Endothelial cell of umbilical vein (primary cell): ENCODE measurements around the gene A3GALT2. TPM values are rescaled to one million over a fixed set of nuclear protein-coding genes. Genes with fewer than 3 reads are reported as not detected.

ENCODE experiments used
- BruUV-seq: library from RNA; stranded (reverse); fragments of 400-500 nt; replicated peaks from 2 replicates; lab custom pipeline; 2021; lab: Mats Ljungman, UMichigan
- CTCF ChIA-PET: fragments of 300-600, 350-600 bp; sonication (Branson Sonifier 250); formaldehyde crosslinking; loops from one replicate; lab custom pipeline; 2021; ENCODE audit warnings: antibody characterized with exemption, inconsistent platforms; lab: Charles Lee
- POLR2A ChIA-PET: fragments of 300-600, 350-600 bp; sonication (Branson Sonifier 250); formaldehyde crosslinking; loops from one replicate; lab custom pipeline; 2021; ENCODE audit warnings: antibody characterized with exemption, inconsistent platforms; lab: Charles Lee
- DNase-seq: peaks from one replicate; pipeline ENCODE4 v3.0.0-alpha.2; 2011; ENCODE audit warnings: low read depth, low spot score
- FAIRE-seq: peaks from 2 replicates; lab custom pipeline; 2011; peaks lifted over from hg19 to GRCh38; lab: Jason Lieb, UNC
- H2AFZ ChIP-seq: 2 replicates; pipeline ENCODE4 v1.6.0; 2012; ENCODE audit warnings: low read depth, low read length, control low read depth, inconsistent platforms
- H3K27ac ChIP-seq: 2 replicates; pipeline ENCODE4 v1.5.1; 2011; ENCODE audit warnings: low read depth, mild to moderate bottlenecking, control low read depth, low read length, moderate library complexity; ENCODE audit not compliant: insufficient read depth
- H3K27me3 ChIP-seq, 2 experiments: 2 replicates each; pipeline versions ENCODE4 v1.6.0 to v1.6.1; 2011; ENCODE audit warnings: low read length in 2 of 2, mixed read lengths in 1 of 2; ENCODE audit not compliant: control insufficient read depth in 2 of 2, insufficient read depth in 2 of 2
- H3K36me3 ChIP-seq, 2 experiments: 2 replicates in 1 of 2; 3 replicates in 1 of 2; pipeline ENCODE4 v1.5.1; 2011; ENCODE audit warnings: low read length in 2 of 2, mild to moderate bottlenecking in 1 of 2, moderate library complexity in 1 of 2; ENCODE audit not compliant: control insufficient read depth in 2 of 2, insufficient read depth in 2 of 2; ENCODE audit errors: extremely low read depth in 1 of 2
- H3K4me1 ChIP-seq: 3 replicates; pipeline ENCODE4 v1.5.1; 2011; ENCODE audit warnings: mild to moderate bottlenecking, low read length; ENCODE audit not compliant: control insufficient read depth, insufficient read depth; ENCODE audit errors: extremely low read depth
- H3K4me2 ChIP-seq: 2 replicates; pipeline ENCODE4 v1.6.1; 2011; ENCODE audit warnings: low read length, control low read depth, mixed read lengths; ENCODE audit not compliant: insufficient read depth
- H3K4me3 ChIP-seq, 3 experiments: fragments of 200-600 bp in 1 of 3; sonication (generic), shearing (Covaris generic) in 1 of 3; replicated peaks in 1 of 3; 2 replicates each; pipeline ENCODE4 v1.5.1; 2011 to 2016; ENCODE audit warnings: control low read depth in 3 of 3, low read length in 3 of 3, mild to moderate bottlenecking in 2 of 3, inconsistent platforms in 1 of 3, low read depth in 1 of 3, moderate library complexity in 1 of 3; ENCODE audit not compliant: insufficient read depth in 1 of 3
- H3K79me2 ChIP-seq: 2 replicates; pipeline ENCODE4 v1.6.0; 2012; ENCODE audit warnings: low read length, inconsistent platforms; ENCODE audit not compliant: control insufficient read depth, insufficient read depth
- H3K9ac ChIP-seq: replicated peaks from 2 replicates; pipeline ENCODE3; 2011; ENCODE audit warnings: low read length, control low read depth; ENCODE audit not compliant: insufficient read depth; ENCODE audit errors: extremely low read depth
- H3K9me1 ChIP-seq: replicated peaks from 3 replicates; pipeline ENCODE4 v1.6.0; 2011; ENCODE audit warnings: mild to moderate bottlenecking, low read length; ENCODE audit not compliant: control insufficient read depth, insufficient read depth; ENCODE audit errors: extremely low read depth
- H3K9me3 ChIP-seq: replicated peaks from 2 replicates; pipeline ENCODE4 v1.5.1; 2012; ENCODE audit warnings: low read length, inconsistent platforms; ENCODE audit not compliant: control insufficient read depth, insufficient read depth
- H4K20me1 ChIP-seq: replicated peaks from 2 replicates; pipeline ENCODE3; 2011; ENCODE audit warnings: mild to moderate bottlenecking, low read length; ENCODE audit not compliant: control insufficient read depth, insufficient read depth; ENCODE audit errors: extremely low read depth
- EZH2 ChIP-seq: IDR thresholded peaks from 2 replicates; pipeline ENCODE4 v1.6.1; 2012; ENCODE audit warnings: borderline replicate concordance, low read depth, mild to moderate bottlenecking, moderate library complexity, low read length, inconsistent platforms; ENCODE audit not compliant: severe bottlenecking
- FOS ChIP-seq: IDR thresholded peaks from 2 replicates; pipeline ENCODE4 v1.6.1; 2011; ENCODE audit warnings: mild to moderate bottlenecking, low read length, moderate library complexity, borderline replicate concordance; ENCODE audit not compliant: insufficient read depth
- GATA2 ChIP-seq: IDR thresholded peaks from 2 replicates; pipeline ENCODE4 v1.7.0; 2011; ENCODE audit warnings: low read depth, mild to moderate bottlenecking, moderate library complexity, mixed read lengths, low read length; ENCODE audit not compliant: insufficient read length, insufficient read depth
- JUN ChIP-seq: IDR thresholded peaks from 2 replicates; pipeline ENCODE4 v1.6.1; 2011; ENCODE audit warnings: borderline replicate concordance, low read depth; ENCODE audit not compliant: insufficient read length, insufficient read depth
- MYC ChIP-seq: IDR thresholded peaks from one replicate; pipeline ENCODE4 v1.6.1; 2011; ENCODE audit warnings: mild to moderate bottlenecking, low read depth, low read length
- POLR2A ChIP-seq: IDR thresholded peaks from 2 replicates; pipeline ENCODE4 v1.6.1; 2012; ENCODE audit warnings: low read depth, mild to moderate bottlenecking, control low read depth, low read length
- POLR2AphosphoS5 ChIP-seq: IDR thresholded peaks from 2 replicates; pipeline ENCODE4 v1.6.1; 2012; ENCODE audit warnings: low read depth, mild to moderate bottlenecking, control low read depth, low read length, moderate library complexity; ENCODE audit not compliant: insufficient read depth
- dilution Hi-C: fragments of 300-500 bp; cut with MboI; formaldehyde crosslinking; loops from one replicate; pipeline ENCODE4 v1.15.0; 2019; ENCODE audit warnings: low sequenced_read_pairs; ENCODE audit not compliant: extremely low pct_ligation_motif_present
- intact Hi-C: fragments of 100-400 bp; cut with micrococcal nuclease; formaldehyde crosslinking; loops from one replicate; pipeline ENCODE4 v1.10.0; 2022
- polyA plus RNA-seq, 4 experiments: library from polyadenylated mRNA; depleted of rRNA in 3 of 4; stranded (reverse) in 3 of 4; unstranded in 1 of 4; fragments of >200 nt; gene quantifications; 2 replicates each; pipeline versions ENCODE4 v1.2.1 to v1.2.3, GENCODE V29; 2011 to 2012; ENCODE audit warnings: missing spikeins in 1 of 4
- total RNA-seq: library from RNA; stranded (reverse); gene quantifications from 2 replicates; pipeline ENCODE4 v1.2.3, GENCODE V29; 2021
- TF ChIP-seq, protein P1 (sequence below), 2 donors: IDR thresholded peaks; 1 replicate in 1 of 2; 2 replicates in 1 of 2; pipeline ENCODE4 v1.5.1; 2011; ENCODE audit warnings: low read length in 2 of 2, mild to moderate bottlenecking in 2 of 2, moderate library complexity in 2 of 2, control low read depth in 1 of 2, inconsistent platforms in 1 of 2, low read depth in 1 of 2; ENCODE audit not compliant: insufficient read depth in 1 of 2; ENCODE audit errors: extremely low read depth in 1 of 2
- TF ChIP-seq, protein P2 (sequence below): IDR thresholded peaks from 2 replicates; pipeline ENCODE4 v1.6.1; 2011; ENCODE audit not compliant: insufficient read depth, insufficient read length

The A3GALT2 gene
- total and polyA plus RNA-seq, 2 donors (not counting 3 experiments of a cell fraction or from before 2014, with no cell fraction given) = not detected

DNA sequence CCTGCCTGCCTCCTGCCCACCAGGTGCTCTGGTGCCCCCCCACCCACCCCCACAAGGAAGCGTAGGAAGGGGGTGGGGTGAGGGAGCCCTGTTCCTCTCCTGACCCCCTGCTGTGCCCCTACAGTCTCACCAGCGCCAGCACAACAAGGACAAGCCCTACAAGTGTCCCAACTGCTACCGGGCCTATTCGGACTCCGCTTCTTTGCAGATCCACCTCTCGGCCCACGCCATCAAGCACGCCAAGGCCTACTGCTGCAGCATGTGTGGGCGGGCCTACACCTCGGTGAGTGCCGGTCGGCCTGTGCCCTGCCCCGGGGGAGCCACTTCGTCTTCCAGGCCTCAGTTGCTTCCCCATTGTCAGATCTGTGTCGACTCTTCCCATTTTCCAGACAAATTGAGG is 25.9 kb downstream of the A3GALT2 start:
- no peak overlapping the region for H3K4me2 ChIP-seq
- TF ChIP-seq POLR2AphosphoS5 = no peak
- TF ChIP-seq, protein P1, sequence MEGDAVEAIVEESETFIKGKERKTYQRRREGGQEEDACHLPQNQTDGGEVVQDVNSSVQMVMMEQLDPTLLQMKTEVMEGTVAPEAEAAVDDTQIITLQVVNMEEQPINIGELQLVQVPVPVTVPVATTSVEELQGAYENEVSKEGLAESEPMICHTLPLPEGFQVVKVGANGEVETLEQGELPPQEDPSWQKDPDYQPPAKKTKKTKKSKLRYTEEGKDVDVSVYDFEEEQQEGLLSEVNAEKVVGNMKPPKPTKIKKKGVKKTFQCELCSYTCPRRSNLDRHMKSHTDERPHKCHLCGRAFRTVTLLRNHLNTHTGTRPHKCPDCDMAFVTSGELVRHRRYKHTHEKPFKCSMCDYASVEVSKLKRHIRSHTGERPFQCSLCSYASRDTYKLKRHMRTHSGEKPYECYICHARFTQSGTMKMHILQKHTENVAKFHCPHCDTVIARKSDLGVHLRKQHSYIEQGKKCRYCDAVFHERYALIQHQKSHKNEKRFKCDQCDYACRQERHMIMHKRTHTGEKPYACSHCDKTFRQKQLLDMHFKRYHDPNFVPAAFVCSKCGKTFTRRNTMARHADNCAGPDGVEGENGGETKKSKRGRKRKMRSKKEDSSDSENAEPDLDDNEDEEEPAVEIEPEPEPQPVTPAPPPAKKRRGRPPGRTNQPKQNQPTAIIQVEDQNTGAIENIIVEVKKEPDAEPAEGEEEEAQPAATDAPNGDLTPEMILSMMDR (IDR thresholded peaks at IDR 0.05; ENCODE audit: extremely low read depth in 1 of 2, insufficient read depth in 1 of 2, low read depth in 1 of 2, low read length in 2 of 2) = no peak
- no peak for TF ChIP-seq POLR2A
- TF ChIP-seq, protein P2, sequence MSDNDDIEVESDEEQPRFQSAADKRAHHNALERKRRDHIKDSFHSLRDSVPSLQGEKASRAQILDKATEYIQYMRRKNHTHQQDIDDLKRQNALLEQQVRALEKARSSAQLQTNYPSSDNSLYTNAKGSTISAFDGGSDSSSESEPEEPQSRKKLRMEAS = no peak
- TF ChIP-seq MYC = no peak
- TF ChIP-seq JUN = no peak
- no peak for TF ChIP-seq FOS
- no peak for TF ChIP-seq GATA2
- TF ChIP-seq EZH2 = no peak

More for the DNA sequence above, 25.9 kb downstream of the A3GALT2 start:
- dilution Hi-C loops (no loop called here), intact Hi-C loops (loop anchor here (1.0 to 5.0 kb wide), 6 partner anchors 38 to 317 kb away; partner anchors contain the start of gene ZNF362)
- FAIRE-seq (no peak), DNase-seq (no peak)
- no peak overlapping the region for H3K9ac ChIP-seq
- no peaks in the 10 kb centered on the region for H3K27me3 ChIP-seq
- no peak overlapping the region for H3K27ac ChIP-seq
- ChIA-PET CTCF (interaction anchor here (0.7 to 5.8 kb wide), 54 partner anchors 9 to 1449 kb away, joined by 3 to 97 read pairs (median 5); partner anchors contain the start of genes A3GALT2, TRIM62 and ZSCAN20), POLR2A (interaction anchor here (1.0 to 1.6 kb wide), 2 partner anchors 52 to 161 kb away, joined by 3 to 8 read pairs; no protein-coding TSS in a partner anchor)
- no peak overlapping the region for H2AFZ ChIP-seq
- H3K36me3 ChIP-seq = peaks cover 3 to 20% of the 10 kb centered on the region in 2 experiments
- no peaks in the 10 kb centered on the region for H4K20me1 ChIP-seq
- H3K79me2 ChIP-seq = no peaks in the 10 kb centered on the region
- no TSS peak for BruUV-seq
- H3K4me3 ChIP-seq = no peak overlapping the region
- no peaks in the 10 kb centered on the region for H3K9me1 ChIP-seq
- H3K9me3 ChIP-seq = no peaks in the 10 kb centered on the region
- H3K4me1 ChIP-seq = no peaks in the 10 kb centered on the region
